Measurements from ENCODE around the gene ITIH5.

The ITIH5 gene

GRCh38 chr10:7608001-7608400 is 58.8 kb downstream of the ITIH5 start:
- TF ChIP-seq CTCF (IDR thresholded peaks at IDR 0.05; ENCODE audit: low read length, missing control alignments): no peak
- no peak for DNase-seq (ENCODE audit: low read depth)
- no peak overlapping the region for H3K4me3 ChIP-seq (replicated peaks; ENCODE audit: low read depth, low read length)

- DNase-seq (ENCODE audit: low read depth): peak; percentile 58
- no peak overlapping the region for H3K4me3 ChIP-seq (replicated peaks; ENCODE audit: low read depth, low read length)
- TF ChIP-seq CTCF (IDR thresholded peaks at IDR 0.05; ENCODE audit: low read length, missing control alignments): no peak
These were observed 59.8 kb downstream of the ITIH5 start for GRCh38 chr10:7606951-7607404.

GRCh38 chr10:7605565-7606295 is 61.0 kb downstream of the ITIH5 start:
- no peak for TF ChIP-seq CTCF (IDR thresholded peaks at IDR 0.05; ENCODE audit: low read length, missing control alignments)
- no peak overlapping the region for H3K4me3 ChIP-seq (replicated peaks; ENCODE audit: low read depth, low read length)
- DNase-seq (ENCODE audit: low read depth): peak; percentile 11

- no peak for TF ChIP-seq CTCF (IDR thresholded peaks at IDR 0.05; ENCODE audit: low read length, missing control alignments)
- no peak for DNase-seq (ENCODE audit: low read depth)
- no peak overlapping the region for H3K4me3 ChIP-seq (replicated peaks; ENCODE audit: low read depth, low read length)
These were observed 65.6 kb downstream of the ITIH5 start for GRCh38 chr10:7601023-7601656.

- no peak for TF ChIP-seq CTCF (IDR thresholded peaks at IDR 0.05; ENCODE audit: low read length, missing control alignments)
- no peak for DNase-seq (ENCODE audit: low read depth)
- no peak overlapping the region for H3K4me3 ChIP-seq (replicated peaks; ENCODE audit: low read depth, low read length)
These were observed 68.0 kb downstream of the ITIH5 start for GRCh38 chr10:7598771-7599170.

GRCh38 chr10:7596356-7596755 is 70.4 kb downstream of the ITIH5 start:
- no peak for TF ChIP-seq CTCF (IDR thresholded peaks at IDR 0.05; ENCODE audit: low read length, missing control alignments)
- H3K4me3 ChIP-seq (replicated peaks; ENCODE audit: low read depth, low read length): no peak overlapping the region
- no peak for DNase-seq (ENCODE audit: low read depth)

Measured in fibroblast of pulmonary artery (primary cell).